ENCODE data around the gene GOLIM4.
"Not testable (repeated sequence)": the region's sequence is repeated elsewhere in the genome, so short reads cannot be mapped to it uniquely, and the experiment has no call there.

Gene GOLIM4

GRCh38 chr3:168061332-168061996 lies 34.3 kb downstream of the GOLIM4 start:
- TF ChIP-seq CTCF (IDR thresholded peaks at IDR 0.05; ENCODE audit: extremely low read depth, missing control alignments) = no peak
- peak; percentile 15 for DNase-seq (ENCODE audit: low spot score)

- no peak for DNase-seq (ENCODE audit: low spot score)
- TF ChIP-seq CTCF (IDR thresholded peaks at IDR 0.05; ENCODE audit: extremely low read depth, missing control alignments) = no peak
These were observed 35.4 kb downstream of the GOLIM4 start for GRCh38 chr3:168060317-168060716.

- TF ChIP-seq CTCF (IDR thresholded peaks at IDR 0.05; ENCODE audit: extremely low read depth, missing control alignments) = no peak
These were observed 37.2 kb downstream of the GOLIM4 start for GRCh38 chr3:168058481-168058880.

GRCh38 chr3:168056398-168057230 lies 39.1 kb downstream of the GOLIM4 start:
- DNase-seq (ENCODE audit: low spot score) = not testable (repeated sequence)

More at GRCh38 chr3:168058481-168058880, 37.2 kb downstream of the GOLIM4 start:
- no peak for DNase-seq (ENCODE audit: low spot score)

- TF ChIP-seq CTCF (IDR thresholded peaks at IDR 0.05; ENCODE audit: extremely low read depth, missing control alignments) = no peak
- no peak for DNase-seq (ENCODE audit: low spot score)
These were observed 41.3 kb downstream of the GOLIM4 start for GRCh38 chr3:168054447-168054846.

GRCh38 chr3:168053115-168053514 lies 42.6 kb downstream of the GOLIM4 start:
- DNase-seq (ENCODE audit: low spot score) = no peak

GRCh38 chr3:168052515-168052914 lies 43.2 kb downstream of the GOLIM4 start:
- TF ChIP-seq CTCF (IDR thresholded peaks at IDR 0.05; ENCODE audit: extremely low read depth, missing control alignments) = no peak
- no peak for DNase-seq (ENCODE audit: low spot score)

More at GRCh38 chr3:168053115-168053514, 42.6 kb downstream of the GOLIM4 start:
- no peak for TF ChIP-seq CTCF (IDR thresholded peaks at IDR 0.05; ENCODE audit: extremely low read depth, missing control alignments)
